HG03558 (cell line): ENCODE results near the gene SERPINE1.
"Not testable (repeated sequence)": the region's sequence is repeated elsewhere in the genome, so short reads cannot be mapped to it uniquely, and the experiment has no call there.

ENCODE experiments used
- ATAC-seq: cut with Tn5 transposase; IDR thresholded peaks from one replicate; pipeline ENCODE4 v1.9.1; 2021; ENCODE audit warnings: moderate number of reproducible peaks; ENCODE audit not compliant: unreplicated experiment; ENCODE audit errors: extremely low read depth

Gene SERPINE1

DNA sequence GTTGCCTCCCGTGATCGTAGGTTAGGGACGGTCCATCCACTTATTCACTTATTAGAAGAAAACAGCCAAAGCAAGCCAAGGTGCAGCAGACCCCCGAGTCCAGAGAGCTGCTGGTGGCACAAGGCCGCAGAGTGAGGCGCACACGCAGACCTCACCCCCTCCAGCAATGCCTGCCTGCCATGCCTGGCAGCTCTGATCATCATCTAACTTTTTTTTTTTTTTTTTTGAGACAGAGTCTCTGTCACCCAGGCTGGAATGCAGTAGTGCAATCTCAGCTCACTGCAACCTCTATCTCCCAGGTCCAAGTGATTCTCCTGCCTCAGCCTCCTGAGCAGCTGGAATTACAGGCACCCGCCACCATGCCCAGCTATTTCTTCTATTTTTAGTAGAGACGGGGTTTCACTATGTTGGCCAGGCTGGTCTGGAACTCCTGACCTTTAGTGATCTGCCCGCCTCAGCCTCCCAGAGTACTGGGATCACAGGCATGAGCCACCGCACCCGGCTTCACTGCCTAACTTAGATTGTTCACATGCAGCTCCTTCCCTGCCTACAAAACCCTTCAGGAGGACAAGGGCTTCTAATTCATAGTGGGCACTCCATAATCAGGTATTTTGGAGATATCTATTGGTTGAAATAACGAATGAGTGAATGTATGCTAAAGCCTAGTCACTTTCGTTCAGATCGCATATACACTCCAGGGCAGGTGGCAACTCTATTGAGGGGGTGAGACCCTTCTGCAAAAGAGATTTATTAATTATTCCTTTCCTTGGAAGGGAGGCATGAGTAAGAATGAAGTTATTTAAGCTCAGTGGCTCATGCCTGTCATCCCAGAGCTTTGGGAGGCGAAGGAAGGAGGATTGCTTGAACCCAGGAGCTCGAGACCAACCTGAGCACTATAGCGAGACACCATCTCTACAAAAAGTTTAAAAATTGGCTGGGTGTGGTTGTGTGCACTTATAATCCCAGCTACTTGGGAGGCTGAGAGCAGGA, 25.8 kb upstream of the SERPINE1 start:
- no peak for ATAC-seq

DNA sequence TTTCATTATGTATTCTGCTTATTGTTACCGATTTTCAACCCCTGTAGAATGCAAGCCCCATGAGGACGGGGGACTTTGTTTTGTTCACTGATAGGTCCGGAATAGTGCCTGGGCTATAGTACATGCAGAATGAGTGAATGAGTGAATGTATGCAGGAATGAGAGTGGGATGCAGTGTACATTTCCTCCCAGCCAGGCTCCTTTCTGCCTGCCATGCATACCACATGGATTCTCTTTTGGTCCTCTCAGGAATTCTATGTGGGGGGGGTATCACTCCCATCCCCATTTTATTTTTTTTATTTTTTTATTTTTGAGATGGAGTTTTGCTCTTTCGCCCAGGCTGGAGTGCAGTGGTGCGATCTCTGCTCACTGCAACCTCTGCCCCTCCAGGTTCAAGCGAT, 24.9 kb upstream of the SERPINE1 start:
- no peak for ATAC-seq

DNA sequence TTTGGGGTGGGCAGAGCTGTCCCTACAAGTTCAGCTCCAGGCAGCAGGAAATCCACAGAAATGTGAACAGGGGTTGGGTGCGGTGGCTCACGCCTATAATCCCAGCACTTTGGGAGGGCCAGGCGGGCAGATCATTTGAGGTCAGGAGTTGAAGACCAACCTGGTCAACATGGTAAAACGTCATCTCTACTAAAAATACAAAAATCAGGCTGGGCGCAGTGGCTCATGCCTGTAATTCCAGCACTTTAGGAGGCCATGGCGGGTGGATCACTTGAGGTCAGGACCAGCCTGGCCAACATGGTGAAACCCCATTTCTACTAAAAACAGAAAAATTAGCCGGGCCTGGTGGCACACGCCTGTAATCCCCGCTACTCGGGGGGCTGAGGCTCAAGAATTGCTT, 23.2 kb upstream of the SERPINE1 start:
- not testable (repeated sequence) for ATAC-seq

DNA sequence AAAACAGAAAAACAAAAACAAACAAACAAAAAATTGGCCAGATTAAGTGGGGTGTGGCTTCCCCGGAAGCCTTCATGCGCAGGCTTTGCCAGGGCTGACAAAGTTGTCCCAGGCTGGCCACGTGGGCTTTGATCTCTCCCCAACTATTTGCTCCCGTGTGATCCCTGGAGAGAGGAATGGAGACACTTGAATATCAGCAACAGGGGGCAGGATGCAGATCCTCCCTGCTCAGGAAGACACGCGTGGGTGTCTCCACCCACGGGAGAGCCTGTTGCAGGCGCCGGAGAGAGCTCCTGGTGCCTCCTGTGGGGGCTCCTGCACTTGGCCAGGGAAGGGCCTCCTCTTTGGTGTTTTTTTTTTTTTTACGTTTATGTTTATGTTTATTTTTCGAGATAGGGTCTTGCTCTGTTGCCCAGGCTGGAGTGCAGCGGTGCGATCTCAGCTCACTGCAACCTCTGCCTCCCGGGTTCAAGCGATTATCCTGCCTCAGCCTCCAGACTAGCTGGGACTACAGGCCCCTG, 22.7 kb upstream of the SERPINE1 start:
- ATAC-seq, result no peak

DNA sequence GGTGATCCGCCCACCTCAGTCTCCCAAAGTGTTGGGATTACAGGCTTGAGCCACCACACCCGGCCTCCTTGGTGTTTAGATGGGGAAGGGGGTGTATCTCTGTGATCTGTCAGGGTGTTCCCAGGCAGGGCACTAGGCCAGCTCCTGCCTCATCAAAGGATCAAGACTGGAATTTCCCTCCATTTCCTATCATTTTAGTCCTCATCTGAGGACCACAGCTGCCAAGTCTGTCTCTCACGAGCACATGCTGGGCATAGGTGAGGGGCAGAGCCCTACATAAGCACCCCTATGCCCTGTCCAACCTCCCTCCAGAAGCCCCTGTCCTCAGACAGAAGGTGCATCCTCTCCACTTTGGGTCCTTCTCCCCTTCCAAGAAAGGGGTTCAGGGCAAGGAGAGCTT, 22.1 kb upstream of the SERPINE1 start:
- ATAC-seq, result no peak

DNA sequence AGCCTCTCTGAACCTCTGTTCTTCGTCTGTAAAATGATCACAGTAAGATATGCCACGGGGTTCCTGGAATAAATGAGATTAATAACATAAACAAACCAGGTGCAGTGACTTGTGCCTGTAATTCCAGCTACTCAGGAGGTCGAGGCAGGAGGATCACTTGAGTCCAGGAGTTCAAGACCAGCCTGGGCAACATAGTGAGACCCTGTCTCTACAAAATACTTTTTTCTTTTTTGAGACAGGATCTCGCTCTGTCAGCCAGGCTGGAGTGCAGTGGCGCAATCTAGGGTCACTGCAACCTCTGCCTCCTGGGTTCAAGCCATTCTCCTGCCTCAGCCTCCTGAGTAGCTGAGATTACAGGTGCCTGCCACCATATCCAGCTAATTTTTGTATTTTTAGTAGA, 21.7 kb upstream of the SERPINE1 start:
- not testable (repeated sequence) for ATAC-seq

DNA sequence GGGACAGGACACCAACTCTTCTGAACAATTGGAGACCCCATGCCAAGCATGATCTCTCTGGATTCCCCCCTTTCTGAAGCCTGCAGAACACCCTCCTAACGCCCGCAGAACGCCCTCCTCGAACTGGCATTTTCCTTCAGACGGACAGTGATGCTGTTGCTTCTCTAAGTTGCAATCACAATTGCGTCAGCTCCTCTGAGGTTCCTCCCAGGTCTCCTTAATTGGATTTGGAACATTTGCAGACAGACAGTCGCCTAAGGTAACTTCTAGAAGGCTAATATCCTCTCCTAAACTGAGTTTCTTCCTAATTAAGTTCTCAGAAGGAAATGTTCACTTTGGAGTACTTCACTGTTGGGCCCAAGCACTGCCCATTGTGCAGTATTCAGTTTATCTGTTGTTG, 20.5 kb upstream of the SERPINE1 start:
- no peak for ATAC-seq

DNA sequence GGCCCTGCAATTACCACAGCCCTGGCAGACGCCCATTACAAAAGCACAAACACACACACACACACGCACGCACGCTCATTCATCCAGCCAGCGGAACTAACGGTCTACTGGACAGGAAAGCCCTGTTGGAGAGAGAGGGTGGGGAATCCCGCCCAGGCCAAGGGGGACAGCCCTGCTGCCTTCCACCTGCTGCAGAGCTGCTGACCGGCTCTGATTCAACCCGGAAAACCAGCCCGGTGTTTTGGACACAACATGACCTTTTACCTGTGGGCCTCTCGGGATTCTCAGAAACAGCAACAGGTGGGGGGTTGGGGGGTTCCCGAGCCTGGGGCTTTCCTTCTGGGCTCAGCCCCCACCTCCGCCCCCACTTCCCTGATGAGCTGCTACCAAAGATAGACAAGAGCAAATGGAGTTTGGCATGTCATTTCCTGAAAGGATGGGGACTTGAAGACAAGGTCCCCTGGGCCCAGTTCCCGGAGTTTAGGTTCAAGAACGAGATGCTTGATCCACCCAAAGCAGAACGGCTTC, 18.5 kb upstream of the SERPINE1 start:
- ATAC-seq, result no peak

DNA sequence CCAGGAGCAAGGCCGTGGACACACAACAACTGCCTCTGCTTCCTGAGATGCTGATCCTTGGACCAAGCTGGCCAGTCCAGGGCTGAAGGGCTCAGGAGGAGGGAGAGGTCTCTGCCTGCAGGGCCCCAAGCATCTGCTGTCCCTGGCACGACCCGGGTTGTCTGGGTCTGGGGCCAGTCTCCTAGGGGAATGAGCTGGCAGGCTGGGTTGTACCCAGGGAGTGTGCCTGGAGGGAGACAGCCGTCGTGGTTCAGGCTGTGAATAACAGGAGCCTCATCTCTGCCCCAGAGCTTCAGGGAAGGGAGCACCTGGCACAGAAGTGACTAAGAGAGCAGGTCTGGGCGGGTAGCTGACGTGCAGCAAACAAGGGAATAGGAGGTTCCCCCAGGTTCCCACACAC, 17.9 kb upstream of the SERPINE1 start:
- ATAC-seq, result no peak

DNA sequence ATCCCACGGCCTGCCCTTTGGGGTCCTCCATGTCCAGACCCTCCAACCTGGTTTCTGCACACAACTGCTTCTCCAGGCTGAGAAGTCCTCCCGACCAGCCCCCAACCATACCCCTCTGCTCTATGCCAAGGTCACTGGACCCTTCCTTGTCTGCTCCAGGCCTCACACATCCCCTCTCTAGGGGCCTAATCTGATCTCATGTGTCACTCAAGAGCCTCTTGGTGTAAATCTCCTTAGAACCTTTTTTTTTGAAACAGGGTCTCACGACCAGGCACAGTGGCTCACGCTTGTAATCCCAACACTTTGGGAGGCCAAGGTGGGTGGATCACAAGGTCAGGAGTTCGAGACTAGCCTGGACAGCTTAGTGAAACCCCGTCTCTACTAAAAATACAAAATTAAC, 17.5 kb upstream of the SERPINE1 start:
- ATAC-seq, result no peak

DNA sequence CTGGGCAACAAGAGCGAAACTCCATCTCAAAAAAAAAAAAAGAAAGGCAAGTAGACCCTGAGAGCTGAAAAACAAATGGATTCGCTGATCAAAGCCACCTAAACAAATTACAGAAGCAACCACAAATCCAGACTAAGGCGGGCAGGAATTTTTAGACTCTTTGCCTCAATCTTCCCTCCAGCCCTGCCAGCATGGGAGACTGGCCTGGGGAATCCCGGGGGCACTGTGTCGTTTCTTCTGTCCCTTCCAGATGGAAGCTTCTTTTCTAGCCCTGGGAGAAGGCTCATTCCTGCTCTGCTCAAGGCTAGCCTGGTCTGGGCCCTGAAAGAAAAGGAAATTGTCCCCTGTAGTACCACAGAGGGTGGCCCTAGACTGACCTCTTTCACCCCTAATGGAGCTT, 15.6 kb upstream of the SERPINE1 start:
- no peak for ATAC-seq

DNA sequence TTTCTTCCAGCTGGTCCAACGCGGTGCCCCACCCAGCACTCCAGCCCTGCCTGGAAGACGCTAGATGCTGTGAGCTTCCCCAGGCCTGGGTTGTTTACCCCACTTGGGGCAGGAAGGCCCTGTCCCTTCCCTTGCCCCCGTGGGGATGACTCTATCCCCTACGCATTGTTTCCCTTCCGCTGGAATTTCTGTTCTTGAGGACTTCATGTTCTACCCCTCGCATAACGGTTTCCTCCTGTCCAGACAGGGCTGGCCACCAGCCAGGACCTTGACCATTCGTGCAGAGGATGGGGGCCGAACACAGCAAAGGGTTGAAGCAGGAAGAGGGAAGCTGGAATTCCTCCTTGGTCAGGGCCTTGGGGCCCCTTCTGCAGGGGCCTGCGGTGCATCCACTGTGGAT, 14.7 kb upstream of the SERPINE1 start:
- ATAC-seq, result no peak

DNA sequence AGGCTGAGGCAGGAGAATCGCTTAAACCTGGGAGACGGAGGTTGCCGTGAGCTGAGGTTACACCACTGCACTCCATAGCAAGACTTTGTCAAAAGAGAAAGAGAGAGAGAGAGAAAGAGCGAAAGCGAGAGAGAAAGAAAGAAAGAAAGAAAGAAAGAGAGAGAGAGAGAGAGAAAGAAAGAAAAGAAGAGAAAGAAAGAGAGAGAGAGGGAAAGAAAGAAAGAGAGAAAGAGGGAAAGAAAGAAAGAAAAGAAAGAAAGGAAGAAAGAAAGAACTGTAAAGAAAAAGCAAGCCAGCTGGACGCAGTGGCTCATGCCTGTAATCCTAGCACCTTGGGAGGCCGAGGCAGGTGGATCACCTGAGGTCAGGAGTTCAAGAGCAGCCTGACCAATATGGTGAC, 13.8 kb upstream of the SERPINE1 start:
- ATAC-seq, result not testable (repeated sequence)

DNA sequence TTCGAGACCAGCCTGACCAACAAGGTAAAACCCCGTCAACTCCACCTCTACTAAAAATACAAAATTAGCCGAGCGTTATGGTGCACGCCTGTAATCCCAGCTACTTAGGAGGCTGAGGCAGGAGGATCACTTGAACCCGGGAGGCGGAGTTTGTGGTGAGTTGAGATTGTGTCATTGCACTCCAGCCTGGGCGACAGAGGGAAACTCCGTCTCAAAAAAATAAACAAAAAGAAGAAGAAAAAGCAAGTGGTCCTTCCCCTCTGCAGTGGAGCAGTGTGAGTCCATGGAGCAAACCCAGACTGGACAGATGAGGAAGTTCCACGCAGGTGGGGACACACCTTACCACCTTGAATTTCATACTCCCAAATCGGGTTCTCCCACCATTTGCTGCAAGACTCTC, 13.1 kb upstream of the SERPINE1 start:
- ATAC-seq, result no peak

DNA sequence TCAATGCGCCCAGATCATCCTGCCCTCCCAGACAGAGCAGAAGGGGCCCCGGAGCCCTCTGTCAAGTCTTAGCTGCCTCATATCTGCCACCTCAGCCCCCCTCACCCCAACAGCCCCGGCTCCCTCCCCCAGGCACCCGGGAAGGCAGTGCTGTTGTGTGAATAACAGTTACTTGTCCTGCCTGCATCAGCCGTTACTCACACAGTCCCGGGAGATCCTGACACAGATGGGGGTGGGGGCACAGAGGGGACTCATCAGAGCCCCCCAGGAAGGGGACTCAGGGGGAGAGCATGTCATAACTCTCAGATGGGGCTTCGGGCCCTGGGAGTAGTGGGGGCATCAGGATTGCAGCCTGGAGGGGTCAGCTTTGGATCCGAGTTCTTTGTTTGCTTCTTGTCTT, 12.4 kb upstream of the SERPINE1 start:
- no peak for ATAC-seq

DNA sequence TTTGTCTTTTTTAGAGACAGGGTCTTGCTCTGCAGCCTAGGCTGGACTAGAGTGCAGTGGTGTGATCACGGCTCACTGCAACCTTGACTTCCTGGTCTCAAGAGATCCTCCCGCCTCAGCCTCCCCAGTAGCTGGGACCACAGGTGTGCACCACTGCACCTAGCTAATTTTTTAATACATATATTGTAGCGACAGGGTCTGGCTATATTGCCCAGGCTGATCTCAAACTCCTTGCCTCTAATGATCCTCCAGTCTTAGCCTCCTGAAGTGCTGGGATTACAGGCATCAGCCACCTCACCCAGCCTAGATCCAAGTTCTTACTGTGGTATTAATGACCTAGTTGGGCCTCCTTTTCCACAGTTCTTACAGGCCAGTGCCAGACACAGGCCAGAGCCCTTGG, 11.7 kb upstream of the SERPINE1 start:
- ATAC-seq, result no peak

DNA sequence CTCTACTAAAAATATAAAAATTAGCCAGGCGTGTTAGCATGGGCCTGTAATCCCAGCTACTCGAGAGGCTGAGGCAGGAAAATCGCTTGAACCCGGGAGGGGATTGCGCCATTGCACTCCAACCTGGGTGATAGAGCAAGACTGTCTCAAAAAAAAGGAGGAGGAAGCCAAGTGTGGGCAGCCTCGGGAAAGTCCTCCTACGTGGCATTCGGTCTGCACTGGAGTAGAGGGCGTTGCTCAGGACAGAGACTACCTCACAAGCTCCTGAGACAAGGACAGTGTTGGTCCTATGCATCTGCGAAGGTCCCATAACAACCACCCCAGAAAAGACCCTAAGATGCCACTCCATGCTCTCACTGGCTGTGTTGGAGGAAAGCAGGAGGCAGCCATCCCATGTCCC, 10.0 kb upstream of the SERPINE1 start:
- ATAC-seq, result no peak

DNA sequence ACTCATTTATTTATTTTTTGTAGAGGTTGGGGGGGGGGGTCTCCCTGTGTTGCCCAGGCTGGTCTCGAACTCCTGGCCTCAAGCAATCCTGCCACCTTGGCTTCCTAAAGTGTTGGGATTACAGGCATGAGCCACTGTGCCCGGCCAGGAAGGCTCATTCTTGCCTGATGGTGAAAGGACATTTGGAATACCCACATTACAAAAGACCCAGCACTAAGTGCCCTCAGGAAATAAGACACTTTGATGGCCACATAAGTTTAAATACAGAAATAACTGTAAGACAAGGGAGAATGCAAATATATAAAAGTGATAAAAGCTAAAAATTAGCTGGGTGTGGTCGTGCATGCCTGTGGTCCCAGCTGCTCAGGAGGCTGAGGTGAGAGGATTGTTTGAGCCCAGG, 8.0 kb upstream of the SERPINE1 start:
- ATAC-seq, result no peak

DNA sequence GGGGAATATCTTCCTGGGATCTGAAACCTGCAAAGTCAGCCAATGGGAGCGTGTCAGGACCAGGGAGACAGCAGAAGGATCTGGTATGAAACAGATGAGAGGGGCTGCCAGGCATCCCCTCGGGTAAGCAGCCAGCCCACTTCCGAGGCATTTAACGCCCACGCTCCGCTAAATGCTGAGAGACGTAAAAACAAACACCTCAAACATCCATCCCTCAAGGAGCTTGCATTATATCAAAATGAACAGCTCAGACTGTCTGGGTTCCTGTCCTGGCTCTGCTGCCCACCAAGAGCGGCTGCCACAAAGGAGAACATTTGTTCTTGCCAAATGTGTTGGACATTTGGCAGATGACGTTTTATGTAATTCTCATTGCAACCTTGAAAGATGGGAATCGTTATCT, 7.0 kb upstream of the SERPINE1 start:
- no peak for ATAC-seq

DNA sequence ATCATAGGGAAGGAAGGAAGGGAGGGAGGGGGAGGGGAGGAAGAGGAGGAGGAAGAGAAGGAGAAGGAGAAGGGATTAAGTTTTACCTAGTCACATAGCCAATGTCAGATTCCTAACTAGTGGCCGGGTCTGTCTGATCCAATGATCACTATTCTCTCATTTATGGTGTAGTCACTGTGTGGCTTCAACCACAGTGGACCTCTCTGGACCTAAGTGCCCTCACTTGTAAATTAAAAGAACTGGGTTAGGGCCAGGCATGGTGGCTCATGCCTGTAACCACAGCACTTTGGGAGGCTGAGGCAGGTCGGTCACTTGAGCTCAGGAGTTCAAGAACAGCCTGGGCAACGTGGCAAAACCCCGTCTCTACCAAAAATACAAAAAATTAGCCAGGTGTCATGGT, 6.6 kb upstream of the SERPINE1 start:
- ATAC-seq, result no peak

DNA sequence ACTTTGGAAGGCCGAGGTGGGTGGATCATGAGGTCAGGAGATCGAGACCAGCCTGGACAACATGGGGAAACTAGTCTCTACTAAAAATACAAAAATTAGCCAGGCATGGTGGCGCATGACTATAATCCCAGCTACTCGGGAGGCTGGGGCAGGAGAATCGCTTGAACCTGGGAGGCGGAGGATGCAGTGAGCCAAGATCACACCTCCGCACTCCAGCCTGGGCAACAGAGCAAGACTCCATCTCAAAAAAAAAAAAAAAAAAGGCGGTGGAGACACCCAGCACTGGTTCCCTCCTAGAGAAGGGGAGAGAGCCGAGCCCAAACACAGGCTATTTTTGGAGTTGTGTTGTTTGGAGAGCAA, 5.3 kb upstream of the SERPINE1 start:
- not testable (repeated sequence) for ATAC-seq
